Measurements from ENCODE around the gene AUTS2.

The AUTS2 gene

GRCh38 chr7:70466725-70467364 lies 868.6 kb downstream of the AUTS2 start:
- TF ChIP-seq CTCF (conservative IDR thresholded peaks at IDR 0.05; ENCODE audit: low read length) (no peak), EZH2phosphoT487 (IDR thresholded peaks at IDR 0.05; ENCODE audit: borderline replicate concordance) (no peak)
- no peaks in the 10 kb centered on the region for H3F3A ChIP-seq (ENCODE audit: low read depth)

GRCh38 chr7:70470746-70471145 lies 872.5 kb downstream of the AUTS2 start:
- no peak overlapping the region for H3K4me2 ChIP-seq (ENCODE audit: low read depth, low read length, poor library complexity, severe bottlenecking)
- H3K79me2 ChIP-seq (ENCODE audit: insufficient read depth, low read length), result no peaks in the 10 kb centered on the region
- H2AFZ ChIP-seq (ENCODE audit: low read length), result no peak overlapping the region
- no peaks in the 10 kb centered on the region for H3K9me2 ChIP-seq (replicated peaks; ENCODE audit: low read depth, low read length)
- no peak overlapping the region for H3K4me3 ChIP-seq (ENCODE audit: low read length, poor library complexity, severe bottlenecking)
- no peaks in the 10 kb centered on the region for H3K9me3 ChIP-seq (ENCODE audit: insufficient read depth, low read depth, low read length)
- H3F3A ChIP-seq (ENCODE audit: low read depth), result no peaks in the 10 kb centered on the region
- H4K20me1 ChIP-seq (ENCODE audit: insufficient read depth, low read length, poor library complexity, severe bottlenecking), result no peaks in the 10 kb centered on the region
- H3K9ac ChIP-seq (ENCODE audit: low read depth, low read length, poor library complexity, severe bottlenecking), result no peak overlapping the region
- H3K36me3 ChIP-seq (ENCODE audit: insufficient read depth, low read length), result no peaks in the 10 kb centered on the region
- H3K4me1 ChIP-seq (ENCODE audit: insufficient read depth, low read length, poor library complexity, severe bottlenecking), result peaks cover 3% of the 10 kb centered on the region
- TF ChIP-seq CTCF (conservative IDR thresholded peaks at IDR 0.05; ENCODE audit: low read length) (no peak), EZH2phosphoT487 (IDR thresholded peaks at IDR 0.05; ENCODE audit: borderline replicate concordance) (no peak)
- H3K27me3 ChIP-seq (ENCODE audit: insufficient read depth, low read length, poor library complexity, severe bottlenecking), result no peaks in the 10 kb centered on the region

More at GRCh38 chr7:70466725-70467364, 868.6 kb downstream of the AUTS2 start:
- Histone ChIP-seq H3K9me2 (replicated peaks; ENCODE audit: low read depth, low read length) (no peaks in the 10 kb centered on the region), H4K20me1 (ENCODE audit: insufficient read depth, low read length, poor library complexity, severe bottlenecking) (no peaks in the 10 kb centered on the region), H3K27me3 (ENCODE audit: insufficient read depth, low read length, poor library complexity, severe bottlenecking) (no peaks in the 10 kb centered on the region), H3K4me1 (ENCODE audit: insufficient read depth, low read length, poor library complexity, severe bottlenecking) (peaks cover 3% of the 10 kb centered on the region), H3K4me2 (ENCODE audit: low read depth, low read length, poor library complexity, severe bottlenecking) (no peak overlapping the region), H3K36me3 (ENCODE audit: insufficient read depth, low read length) (no peaks in the 10 kb centered on the region), H2AFZ (ENCODE audit: low read length) (no peak overlapping the region), H3K9me3 (ENCODE audit: insufficient read depth, low read depth, low read length) (no peaks in the 10 kb centered on the region), H3K79me2 (ENCODE audit: insufficient read depth, low read length) (no peaks in the 10 kb centered on the region), H3K9ac (ENCODE audit: low read depth, low read length, poor library complexity, severe bottlenecking) (no peak overlapping the region), H3K4me3 (ENCODE audit: low read length, poor library complexity, severe bottlenecking) (no peak overlapping the region)

GRCh38 chr7:70472601-70473237 lies 874.4 kb downstream of the AUTS2 start:
- H3F3A ChIP-seq (ENCODE audit: low read depth), result no peaks in the 10 kb centered on the region
- no peaks in the 10 kb centered on the region for H3K4me1 ChIP-seq (ENCODE audit: insufficient read depth, low read length, poor library complexity, severe bottlenecking)
- H3K4me3 ChIP-seq (ENCODE audit: low read length, poor library complexity, severe bottlenecking), result no peak overlapping the region

More at GRCh38 chr7:70472601-70473237, 874.4 kb downstream of the AUTS2 start:
- H3K79me2 ChIP-seq (ENCODE audit: insufficient read depth, low read length), result no peaks in the 10 kb centered on the region
- no peaks in the 10 kb centered on the region for H3K9me2 ChIP-seq (replicated peaks; ENCODE audit: low read depth, low read length)
- TF ChIP-seq EZH2phosphoT487 (IDR thresholded peaks at IDR 0.05; ENCODE audit: borderline replicate concordance) (no peak), CTCF (conservative IDR thresholded peaks at IDR 0.05; ENCODE audit: low read length) (no peak)
- H4K20me1 ChIP-seq (ENCODE audit: insufficient read depth, low read length, poor library complexity, severe bottlenecking), result no peaks in the 10 kb centered on the region
- H3K9me3 ChIP-seq (ENCODE audit: insufficient read depth, low read depth, low read length), result no peaks in the 10 kb centered on the region
- H3K36me3 ChIP-seq (ENCODE audit: insufficient read depth, low read length), result no peaks in the 10 kb centered on the region
- no peak overlapping the region for H2AFZ ChIP-seq (ENCODE audit: low read length)
- H3K27me3 ChIP-seq (ENCODE audit: insufficient read depth, low read length, poor library complexity, severe bottlenecking), result no peaks in the 10 kb centered on the region
- H3K9ac ChIP-seq (ENCODE audit: low read depth, low read length, poor library complexity, severe bottlenecking), result no peak overlapping the region
- H3K4me2 ChIP-seq (ENCODE audit: low read depth, low read length, poor library complexity, severe bottlenecking), result no peak overlapping the region
